ENCODE measurements around the gene IQCE.
"Not testable (repeated sequence)": the region's sequence is repeated elsewhere in the genome, so short reads cannot be mapped to it uniquely, and the experiment has no call there.

GRCh38 chr7:2589941-2590340 lies 31.2 kb downstream of the IQCE start:
- not testable (repeated sequence) for TF ChIP-seq POLR2A, CTCF (IDR thresholded peaks at IDR 0.05)

Measured in upper lobe of left lung (tissue), 4 donors.